TTC549 (cell line): ENCODE results near the gene FAM107A.

Experiments
- FAIRE-seq: peaks from 2 replicates; lab custom pipeline; 2012; peaks lifted over from hg19 to GRCh38; lab: Jason Lieb, UNC

Gene FAM107A

DNA sequence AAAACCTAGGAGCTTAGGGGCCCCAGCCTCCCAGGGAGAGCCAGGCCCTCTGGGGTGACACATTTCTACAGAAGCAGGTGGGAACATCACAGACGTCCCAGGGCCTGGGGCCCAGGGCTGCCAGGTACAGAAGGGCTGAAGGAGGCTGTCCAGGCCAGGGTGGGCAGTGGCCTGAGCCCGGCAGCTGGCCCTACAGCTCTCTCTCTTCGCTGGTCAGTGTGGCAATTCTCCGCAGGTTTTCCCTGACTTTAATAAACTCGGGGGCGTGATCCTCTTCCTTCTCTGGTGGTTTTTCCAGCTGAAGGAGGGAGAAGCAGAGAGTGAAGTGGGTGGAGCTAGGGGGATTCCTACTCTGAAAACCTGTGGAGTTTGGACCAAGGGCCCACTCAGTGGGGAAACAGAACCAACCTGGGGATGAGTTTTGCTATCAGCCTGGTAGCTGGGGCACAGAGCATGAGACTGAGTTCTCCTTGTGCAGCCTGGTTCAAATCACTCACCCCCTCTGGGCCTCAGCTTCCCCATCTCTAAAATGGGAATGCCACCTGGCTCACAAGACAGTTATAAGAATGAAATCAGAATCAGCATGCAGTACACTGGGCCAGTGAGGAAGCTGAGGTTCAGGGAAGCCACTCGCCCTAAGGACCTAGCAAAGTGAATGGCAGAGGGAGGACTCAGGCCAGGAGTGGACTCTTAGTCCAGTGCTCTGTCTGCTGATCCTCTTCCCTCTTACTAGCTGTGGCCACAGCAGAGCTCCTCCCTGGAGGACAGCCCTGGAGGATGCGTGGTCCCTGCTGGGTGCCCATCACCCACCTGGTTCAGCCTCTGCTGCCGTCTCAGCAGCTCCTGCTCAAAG, 10.6 kb downstream of the FAM107A start:
- no peak for FAIRE-seq

- no peak for FAIRE-seq
Measured at GRCh38 chr3:58565621-58566397, 11.4 kb downstream of the FAM107A start.

- no peak for FAIRE-seq
Measured at GRCh38 chr3:58564456-58565160, 12.6 kb downstream of the FAM107A start.

- FAIRE-seq, result no peak
Measured at GRCh38 chr3:58564054-58564453, 13.1 kb downstream of the FAM107A start.

DNA sequence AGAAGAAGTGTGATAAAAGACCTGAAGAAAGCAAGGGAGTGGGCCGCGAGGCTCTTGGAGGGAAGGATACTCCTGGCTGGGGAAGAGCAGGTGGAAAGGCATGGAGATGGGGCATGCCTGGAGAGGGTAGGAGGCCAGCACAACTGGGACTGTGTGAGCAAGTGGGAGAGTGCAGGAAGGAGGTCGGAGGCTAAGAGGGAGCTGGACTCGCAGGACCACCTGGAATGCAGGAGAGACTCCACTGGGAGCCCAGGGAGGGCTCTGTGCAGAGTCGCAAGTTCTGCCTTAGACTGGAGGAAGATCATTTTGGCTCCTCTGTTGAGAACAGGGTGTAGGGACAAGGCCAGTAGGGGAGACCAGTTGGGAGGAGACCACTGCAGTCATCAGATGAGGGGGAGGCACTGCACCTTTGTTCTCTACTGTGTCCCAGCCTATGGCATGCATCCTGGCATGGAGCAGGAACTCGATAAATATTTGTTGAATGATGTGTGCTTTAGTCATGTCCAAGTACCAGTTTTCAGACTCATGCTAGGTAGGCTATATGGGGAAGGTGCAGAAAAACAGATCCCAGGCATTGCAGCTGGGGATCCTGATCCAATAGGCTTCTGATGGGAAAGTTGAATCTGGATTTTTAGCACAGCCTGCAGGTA, 13.7 kb downstream of the FAM107A start:
- FAIRE-seq, result no peak

- FAIRE-seq, result no peak
Measured at GRCh38 chr3:58562498-58562897, 14.7 kb downstream of the FAM107A start.

- no peak for FAIRE-seq
Measured at GRCh38 chr3:58560771-58561311, 16.4 kb downstream of the FAM107A start.

DNA sequence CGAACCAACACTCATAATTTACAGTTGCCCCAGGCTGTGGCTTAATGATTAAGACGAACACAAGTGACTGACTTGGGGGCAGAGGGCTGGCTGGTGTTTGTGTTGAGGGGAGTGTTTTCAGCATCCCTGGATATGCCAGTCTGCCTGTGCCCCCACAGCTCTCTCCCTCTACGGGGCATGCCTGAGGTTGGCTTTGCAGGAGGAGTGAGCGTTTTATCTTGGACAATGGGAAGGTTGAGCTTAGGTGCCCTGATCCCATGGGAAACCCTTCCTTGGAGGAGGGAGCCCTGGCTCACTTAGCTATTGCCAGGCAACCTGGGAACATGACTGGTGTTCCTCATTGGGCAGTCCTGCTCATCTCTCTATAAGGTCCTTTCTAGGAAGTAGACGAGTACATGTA, 17.6 kb downstream of the FAM107A start:
- no peak for FAIRE-seq

GRCh38 chr3:58557491-58557890, 19.7 kb downstream of the FAM107A start:
- no peak for FAIRE-seq

DNA sequence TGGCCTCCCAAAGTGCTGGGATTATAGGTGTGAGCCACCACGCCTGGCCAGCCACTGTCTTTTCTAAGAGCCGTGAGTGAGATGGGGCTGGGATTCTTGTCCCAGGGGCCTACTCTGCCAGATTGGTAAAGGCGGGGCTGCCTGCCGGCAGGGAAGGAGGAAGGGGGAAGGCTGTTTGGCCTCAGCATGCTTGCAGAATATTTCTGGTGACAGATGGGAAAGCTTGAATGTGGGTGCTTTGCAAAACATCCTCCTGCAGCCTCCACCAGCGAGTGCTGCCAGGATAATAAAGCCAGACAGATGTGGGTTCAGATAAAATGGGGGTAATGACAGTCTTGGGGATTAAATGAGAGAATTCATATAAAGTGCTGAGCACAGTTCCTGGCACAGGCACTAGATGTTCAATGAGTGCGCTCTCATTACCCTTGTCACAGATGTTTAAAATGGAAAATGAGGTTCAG, 20.4 kb downstream of the FAM107A start:
- no peak for FAIRE-seq

- no peak for FAIRE-seq
Measured at GRCh38 chr3:58556001-58556400, 21.2 kb downstream of the FAM107A start.

DNA sequence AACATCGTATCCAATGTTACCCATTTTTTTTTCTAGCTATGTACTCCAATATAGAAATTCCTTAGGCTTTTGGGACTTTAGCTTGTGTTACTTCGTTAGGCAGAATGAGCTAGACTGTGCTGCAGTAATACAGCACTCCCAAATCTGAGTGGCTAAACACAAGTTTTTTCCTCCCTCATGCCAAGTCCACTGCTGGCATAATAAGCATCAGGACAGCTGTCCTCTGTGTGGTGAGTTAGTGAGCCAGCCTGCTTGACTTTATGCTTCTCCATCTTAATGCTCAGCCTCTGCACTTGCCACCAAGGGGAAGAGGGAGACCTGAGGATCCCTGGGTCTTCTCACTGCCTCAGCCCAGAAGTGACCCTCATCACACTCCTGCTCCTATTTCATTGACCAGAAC, 22.0 kb downstream of the FAM107A start:
- FAIRE-seq, result no peak

- no peak for FAIRE-seq
Measured at GRCh38 chr3:58553003-58553402, 24.2 kb downstream of the FAM107A start.

GRCh38 chr3:58551636-58552180, 25.5 kb downstream of the FAM107A start:
- no peak for FAIRE-seq

- FAIRE-seq, result no peak
Measured at GRCh38 chr3:58544541-58544940, 32.6 kb downstream of the FAM107A start.

GRCh38 chr3:58540176-58540858, 36.9 kb downstream of the FAM107A start:
- no peak for FAIRE-seq

- no peak for FAIRE-seq
Measured at GRCh38 chr3:58539626-58540025, 37.6 kb downstream of the FAM107A start.

DNA sequence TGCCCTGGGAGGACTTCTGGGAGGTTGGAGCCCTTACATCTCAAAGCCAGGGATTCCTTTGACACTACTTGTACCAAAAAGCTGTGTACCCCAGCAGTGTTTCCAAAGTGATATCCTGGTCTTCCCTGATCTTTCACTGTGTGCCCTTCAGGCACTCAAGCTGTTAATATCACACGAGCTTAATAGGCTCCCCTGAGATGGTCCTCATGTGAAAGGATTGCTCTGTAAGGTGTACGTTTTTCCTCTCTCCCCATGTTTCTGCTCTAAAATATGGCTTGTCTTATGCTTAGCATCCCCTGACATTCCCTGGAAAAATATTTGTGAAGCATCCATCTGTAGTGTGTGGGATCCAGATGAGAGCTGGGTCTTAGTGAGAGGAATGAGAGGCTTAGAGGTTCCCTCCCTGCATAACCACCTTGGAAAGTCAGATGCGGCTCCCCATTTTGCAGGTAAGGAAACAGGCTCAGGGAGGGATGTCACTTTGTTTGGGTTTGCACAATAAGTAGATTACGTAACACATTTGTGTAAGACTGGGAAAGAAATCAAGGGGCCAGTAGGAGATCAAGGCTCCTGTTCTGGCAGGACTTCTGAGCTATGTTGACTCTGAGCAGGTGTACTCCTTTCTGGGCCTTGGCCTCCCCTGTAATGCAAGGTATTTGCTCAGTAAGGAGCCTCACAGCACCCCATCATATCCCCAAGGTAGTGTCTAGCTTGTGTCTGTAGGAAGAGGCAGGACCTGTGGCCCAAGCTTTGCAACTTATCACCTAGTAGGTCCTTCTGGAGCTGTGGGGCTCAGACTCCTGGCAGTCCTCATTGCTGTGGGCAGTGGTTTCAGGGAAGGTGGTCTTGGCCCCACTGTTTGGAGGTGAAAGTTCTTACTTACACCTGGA, 39.5 kb downstream of the FAM107A start:
- no peak for FAIRE-seq

- FAIRE-seq, result no peak
Measured at GRCh38 chr3:58536501-58537411, 40.4 kb downstream of the FAM107A start, which contains the start of gene ACOX2. Gene ACOX2 (minus strand): TSS chr3:58537190. CDS start chr3:58535106, 2,084 bp downstream.
